HepG2 (cell line): ENCODE data around the gene WDR18. TPM values are rescaled to one million over a fixed set of nuclear protein-coding genes. Genes with fewer than 3 reads are reported as not detected.

Source experiments
- ATAC-seq: fragments of 200-7000 bp; cut with Tn5 transposase; 3 replicates; pipeline ENCODE4 v1.9.1; 2020; ENCODE audit warnings: mild to moderate bottlenecking, moderate library complexity
- BruUV-seq: library from RNA; stranded (reverse); fragments of 400-500 nt; replicated peaks from 2 replicates; lab custom pipeline; 2021; lab: Mats Ljungman, UMichigan
- CTCF ChIA-PET: fragments of 300-600 bp; formaldehyde crosslinking; extraction: SDS; loops from one replicate; lab custom pipeline; 2021; ENCODE audit warnings: low total read pairs, inconsistent platforms, low intra/inter-chr PET ratio; lab: Yijun Ruan, JAX
- POLR2A ChIA-PET: fragments of 350-600 bp; sonication (Branson Sonifier 250); formaldehyde crosslinking; loops from one replicate; lab custom pipeline; 2020; ENCODE audit warnings: antibody characterized with exemption, inconsistent platforms; lab: Yijun Ruan, JAX
- DNase-seq: peaks from one replicate; pipeline ENCODE4 v3.0.0-alpha.2; 2015; ENCODE audit warnings: low spot score
- FAIRE-seq: peaks from 3 replicates; lab custom pipeline; 2011; peaks lifted over from hg19 to GRCh38; lab: Jason Lieb, UNC
- H2AFZ ChIP-seq: one replicate; pipeline ENCODE4 v1.6.1; 2011; ENCODE audit warnings: low read length, inconsistent platforms
- H3K27ac ChIP-seq: fragments of 300-600 bp; 3 replicates; pipeline ENCODE4 v1.8.0; 2011; ENCODE audit warnings: mixed run types, mild to moderate bottlenecking, mixed read lengths, low read length, inconsistent platforms; ENCODE audit not compliant: insufficient read depth; ENCODE audit errors: extremely low read length
- H3K27me3 ChIP-seq, 2 experiments: fragments of 200-600 bp in 1 of 2; 2 replicates in 1 of 2; 3 replicates in 1 of 2; pipeline versions ENCODE4 v1.6.0 to v1.8.0; 2011; ENCODE audit warnings: low read length in 2 of 2, mild to moderate bottlenecking in 2 of 2, moderate library complexity in 2 of 2, inconsistent platforms in 1 of 2; ENCODE audit not compliant: insufficient read depth in 2 of 2, control insufficient read depth in 1 of 2
- H3K36me3 ChIP-seq, 2 experiments: fragments of 200-600 bp in 1 of 2; replicated peaks in 1 of 2; 2 replicates in 1 of 2; 3 replicates in 1 of 2; pipeline versions ENCODE4 v1.5.1 to v1.8.0; 2011; ENCODE audit warnings: low read length in 2 of 2, inconsistent platforms in 1 of 2; ENCODE audit not compliant: insufficient read depth in 2 of 2, control insufficient read depth in 1 of 2
- H3K4me1 ChIP-seq: 2 replicates; pipeline ENCODE4 v1.5.1; 2012; ENCODE audit warnings: low read length, inconsistent platforms; ENCODE audit not compliant: insufficient read depth
- H3K4me2 ChIP-seq: 2 replicates; pipeline ENCODE4 v1.6.0; 2011; ENCODE audit warnings: low read depth, low read length, inconsistent platforms
- H3K4me3 ChIP-seq, 3 experiments: fragments of 200-600 bp in 1 of 3; sonication (generic), shearing (Covaris generic) in 1 of 3; replicated peaks in 1 of 3; 2 replicates each; pipeline ENCODE4 v1.5.1; 2011 to 2016; ENCODE audit warnings: low read length in 3 of 3, inconsistent platforms in 2 of 3, low read depth in 2 of 3, mild to moderate bottlenecking in 2 of 3, control low read depth in 1 of 3, mixed read lengths in 1 of 3; ENCODE audit not compliant: insufficient read depth in 1 of 3
- H3K79me2 ChIP-seq: one replicate; pipeline ENCODE4 v1.6.1; 2011; ENCODE audit warnings: low read length, inconsistent platforms; ENCODE audit not compliant: insufficient read depth
- H3K9ac ChIP-seq: 2 replicates; pipeline ENCODE4 v1.6.0; 2011; ENCODE audit warnings: mild to moderate bottlenecking, low read depth, low read length, inconsistent platforms; ENCODE audit not compliant: insufficient read depth
- H3K9me3 ChIP-seq: 2 replicates; pipeline ENCODE4 v1.5.1; 2012; ENCODE audit warnings: mild to moderate bottlenecking, low read length
- H4K20me1 ChIP-seq: 2 replicates; pipeline ENCODE4 v1.6.0; 2011; ENCODE audit warnings: inconsistent platforms, mild to moderate bottlenecking, low read length, moderate library complexity; ENCODE audit not compliant: insufficient read depth
- NFRKB ChIP-seq: fragments of 450-650 bp; IDR thresholded peaks from 2 replicates; pipeline ENCODE4 v1.6.1; 2017
- NR2F6 ChIP-seq, 2 experiments: IDR thresholded peaks; 2 replicates each; pipeline ENCODE4 v1.6.1; 2016; ENCODE audit warnings: antibody characterized with exemption in 1 of 2, mild to moderate bottlenecking in 1 of 2
- RCOR2 ChIP-seq: IDR thresholded peaks from 2 replicates; pipeline ENCODE4 v1.6.1; 2016; ENCODE audit warnings: missing biosample characterization, missing genetic modification reagents
- REL ChIP-seq: sonication (generic); formaldehyde crosslinking; conservative IDR thresholded peaks from 2 replicates; pipeline ENCODE4 v1.8.0; 2022; ENCODE audit warnings: mild to moderate bottlenecking, missing genetic modification reagents, moderate library complexity
- SAP130 ChIP-seq: IDR thresholded peaks from 2 replicates; pipeline ENCODE4 v1.6.1; 2016; ENCODE audit warnings: low read depth
- SIN3A ChIP-seq: IDR thresholded peaks from 2 replicates; pipeline ENCODE4 v1.6.1; 2011; ENCODE audit warnings: low read depth, mild to moderate bottlenecking, control low read depth, low read length, borderline replicate concordance
- SMARCE1 ChIP-seq: fragments of 450-650 bp; IDR thresholded peaks from 2 replicates; pipeline ENCODE4 v1.6.1; 2017; ENCODE audit warnings: borderline replicate concordance
- SOX5 ChIP-seq: IDR thresholded peaks from 2 replicates; pipeline ENCODE4 v1.6.1; 2016; ENCODE audit warnings: borderline replicate concordance
- SSRP1 ChIP-seq: IDR thresholded peaks from 2 replicates; pipeline ENCODE4 v1.6.1; 2016; ENCODE audit warnings: control low read depth
- ZNF616 ChIP-seq: sonication (generic); formaldehyde crosslinking; IDR thresholded peaks from 2 replicates; pipeline ENCODE4 v1.5.0; 2020; ENCODE audit warnings: low read depth, mild to moderate bottlenecking, missing genetic modification reagents
- WGBS: methylation state at CpG from one replicate; pipeline ENCODE4 v1.1.6; 2017; ENCODE audit warnings: low lambda C conversion rate; 5-methylcytosine and 5-hydroxymethylcytosine counted together
- in situ Hi-C: cut with HindIII; loops from 2 replicates; pipeline ENCODE4 v1.10.0; 2017; ENCODE audit warnings: low pct_unique_long_range_greater_than_20kb; ENCODE audit not compliant: extremely low pct_ligation_motif_present
- intact Hi-C: fragments of 100-400 bp; cut with micrococcal nuclease; formaldehyde crosslinking; loops from one replicate; pipeline ENCODE4 v1.10.0; 2022; ENCODE audit not compliant: unreplicated experiment
- polyA plus RNA-seq, 8 experiments: library from polyadenylated mRNA; depleted of rRNA in 3 of 8; stranded (reverse) in 7 of 8; unstranded in 1 of 8; fragments of >200 nt; fragmentation: Illumina TruSeq in 4 of 8; extraction: Trizol in 4 of 8; gene quantifications; 2 replicates each; pipeline versions ENCODE4 v1.2.1 to v1.2.3, GENCODE V29; 2011 to 2016; ENCODE audit warnings: low read depth in 4 of 8, missing spikeins in 1 of 8, mixed read lengths in 1 of 8; ENCODE audit not compliant: insufficient read depth in 1 of 8
- total RNA-seq, 5 experiments: library from RNA; depleted of rRNA; stranded (reverse); fragments of >200 nt; fragmentation: Illumina TruSeq; extraction: Trizol; gene quantifications; 2 replicates each; pipeline ENCODE4 v1.2.3, GENCODE V29; 2016; ENCODE audit warnings: low read depth in 1 of 5
- TF ChIP-seq, protein P1 (sequence below): sonication (generic); formaldehyde crosslinking; IDR thresholded peaks from 2 replicates; pipeline ENCODE4 v1.4.0; 2020; ENCODE audit warnings: missing genetic modification reagents
- TF ChIP-seq, protein P2 (sequence below): sonication (generic); formaldehyde crosslinking; IDR thresholded peaks from 2 replicates; pipeline ENCODE4 v1.4.0; 2020; ENCODE audit warnings: missing genetic modification reagents, mild to moderate bottlenecking, borderline replicate concordance
- TF ChIP-seq, protein P3 (sequence below): sonication (generic); formaldehyde crosslinking; IDR thresholded peaks from 2 replicates; pipeline ENCODE4 v1.5.0; 2020; ENCODE audit warnings: mild to moderate bottlenecking, missing genetic modification reagents
- TF ChIP-seq, protein P4 (sequence below): sonication (generic); formaldehyde crosslinking; IDR thresholded peaks from 2 replicates; pipeline ENCODE4 v1.4.0; 2020; ENCODE audit warnings: low read depth, missing genetic modification reagents

Gene WDR18
- total and polyA plus RNA-seq, 2 of the 13 experiments (the other 11 are each of a cell fraction or from before 2014, with no cell fraction given): 36.4 to 47.6 TPM

DNA sequence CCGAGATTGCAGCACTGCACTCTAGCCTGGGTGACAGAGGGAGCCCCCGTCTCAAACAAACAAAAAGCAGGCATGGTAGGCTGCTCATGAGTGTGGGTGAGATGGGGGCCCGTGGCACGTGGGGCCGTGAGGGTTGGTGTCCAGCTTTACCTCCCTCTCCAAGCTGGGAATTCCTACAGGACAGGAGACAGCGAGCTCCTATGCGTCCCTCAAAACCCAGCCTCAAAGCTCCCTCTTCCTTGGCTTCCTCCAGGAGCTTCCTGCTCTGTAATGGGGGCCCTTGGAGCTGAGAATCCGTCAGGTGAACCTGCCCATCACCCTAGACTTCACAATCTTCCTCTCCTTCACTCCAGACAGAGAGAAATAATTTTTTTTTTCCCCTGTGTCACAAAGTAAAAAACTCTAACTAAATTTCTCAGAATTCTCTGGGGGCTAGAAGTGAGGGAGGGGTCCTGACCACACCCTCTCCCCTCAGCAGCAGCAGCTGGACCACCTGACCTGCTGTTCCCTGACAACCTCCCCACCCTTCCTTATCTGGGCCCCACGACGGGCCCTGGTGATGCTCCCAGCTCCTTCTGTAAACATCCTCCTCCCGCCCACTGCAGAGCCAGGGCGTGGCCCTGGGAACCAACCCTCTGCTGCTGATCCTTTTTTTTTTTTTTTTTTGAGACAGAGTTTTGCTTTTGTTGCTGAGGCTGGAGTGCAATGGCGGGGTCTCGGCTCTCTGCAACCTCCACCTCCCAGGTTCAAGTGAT is 22.1 kb upstream of the WDR18 start:
- intact Hi-C loops (no loop called here), in situ Hi-C loops (loop anchor here (5.0 kb wide), 1 partner anchor 35 kb away; the partner anchor contains the start of gene ARID3A)
- CTCF ChIA-PET: interaction anchor here (1.8 kb wide), 1 partner anchor 40 kb away, joined by 4 read pairs; no protein-coding TSS in a partner anchor
- ATAC-seq: no peak
- no peak for FAIRE-seq
- 48% methylated on average over 9 of the region's 14 CpGs for WGBS
- peak; percentile 20 for DNase-seq
- peaks cover 22 to 56% of the 10 kb centered on the region in 2 experiments; a peak in 4 of 5 replicates for H3K36me3 ChIP-seq
- H3K4me2 ChIP-seq: peak overlapping the region; percentile 77; the same call in 1 of the 2 replicates
- H3K4me3 ChIP-seq: no peak overlapping the region; a peak in 1 of 6 replicates
- peak overlapping the region; percentile 51; the same call in 1 of the 2 replicates for H3K9ac ChIP-seq
- H3K9me3 ChIP-seq: no peaks in the 10 kb centered on the region
- H3K27ac ChIP-seq: peak overlapping the region; percentile 74
- H4K20me1 ChIP-seq: no peaks in the 10 kb centered on the region
- no TSS peak for BruUV-seq
- no peak overlapping the region for H2AFZ ChIP-seq
- H3K27me3 ChIP-seq: no peaks in the 10 kb centered on the region
- H3K79me2 ChIP-seq: peaks cover 41% of the 10 kb centered on the region
- POLR2A ChIA-PET: interaction anchor here (0.6 to 4.6 kb wide), 9 partner anchors 9 to 38 kb away, joined by 3 to 49 read pairs (median 6); partner anchors contain the start of gene WDR18
- peaks cover 59% of the 10 kb centered on the region for H3K4me1 ChIP-seq
- TF ChIP-seq SAP130 (CRISPR knock-in tag) (peak; percentile 49), ZNF616 (no peak), SOX5 (no peak), RCOR2 (CRISPR knock-in tag) (0 out of 2 replicates have a peak, but pooled peaks have one; percentile 18), SSRP1 (CRISPR knock-in tag) (peak; percentile 35; the same call in 1 of the 2 replicates), REL (CRISPR knock-in tag) (no peak), NFRKB (no peak), SIN3A (peak; percentile 44; the same call in 1 of the 2 replicates), SMARCE1 (no peak), NR2F6 (IDR thresholded peaks at IDR 0.05) (no peak), NR2F6 (CRISPR knock-in tag; IDR thresholded peaks at IDR 0.05) (0 out of 2 replicates have a peak, but pooled peaks have one; percentile 15)
- TF ChIP-seq, protein P1, sequence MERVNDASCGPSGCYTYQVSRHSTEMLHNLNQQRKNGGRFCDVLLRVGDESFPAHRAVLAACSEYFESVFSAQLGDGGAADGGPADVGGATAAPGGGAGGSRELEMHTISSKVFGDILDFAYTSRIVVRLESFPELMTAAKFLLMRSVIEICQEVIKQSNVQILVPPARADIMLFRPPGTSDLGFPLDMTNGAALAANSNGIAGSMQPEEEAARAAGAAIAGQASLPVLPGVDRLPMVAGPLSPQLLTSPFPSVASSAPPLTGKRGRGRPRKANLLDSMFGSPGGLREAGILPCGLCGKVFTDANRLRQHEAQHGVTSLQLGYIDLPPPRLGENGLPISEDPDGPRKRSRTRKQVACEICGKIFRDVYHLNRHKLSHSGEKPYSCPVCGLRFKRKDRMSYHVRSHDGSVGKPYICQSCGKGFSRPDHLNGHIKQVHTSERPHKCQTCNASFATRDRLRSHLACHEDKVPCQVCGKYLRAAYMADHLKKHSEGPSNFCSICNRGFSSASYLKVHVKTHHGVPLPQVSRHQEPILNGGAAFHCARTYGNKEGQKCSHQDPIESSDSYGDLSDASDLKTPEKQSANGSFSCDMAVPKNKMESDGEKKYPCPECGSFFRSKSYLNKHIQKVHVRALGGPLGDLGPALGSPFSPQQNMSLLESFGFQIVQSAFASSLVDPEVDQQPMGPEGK (CRISPR knock-in tag): peak; percentile 69
- TF ChIP-seq, protein P2, sequence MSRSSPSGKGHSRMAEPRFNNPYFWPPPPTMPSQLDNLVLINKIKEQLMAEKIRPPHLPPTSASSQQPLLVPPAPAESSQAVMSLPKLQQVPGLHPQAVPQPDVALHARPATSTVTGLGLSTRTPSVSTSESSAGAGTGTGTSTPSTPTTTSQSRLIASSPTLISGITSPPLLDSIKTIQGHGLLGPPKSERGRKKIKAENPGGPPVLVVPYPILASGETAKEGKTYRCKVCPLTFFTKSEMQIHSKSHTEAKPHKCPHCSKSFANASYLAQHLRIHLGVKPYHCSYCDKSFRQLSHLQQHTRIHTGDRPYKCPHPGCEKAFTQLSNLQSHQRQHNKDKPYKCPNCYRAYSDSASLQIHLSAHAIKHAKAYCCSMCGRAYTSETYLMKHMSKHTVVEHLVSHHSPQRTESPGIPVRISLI (CRISPR knock-in tag): peak; percentile 71; the same call in 1 of the 2 replicates
- TF ChIP-seq, protein P3, sequence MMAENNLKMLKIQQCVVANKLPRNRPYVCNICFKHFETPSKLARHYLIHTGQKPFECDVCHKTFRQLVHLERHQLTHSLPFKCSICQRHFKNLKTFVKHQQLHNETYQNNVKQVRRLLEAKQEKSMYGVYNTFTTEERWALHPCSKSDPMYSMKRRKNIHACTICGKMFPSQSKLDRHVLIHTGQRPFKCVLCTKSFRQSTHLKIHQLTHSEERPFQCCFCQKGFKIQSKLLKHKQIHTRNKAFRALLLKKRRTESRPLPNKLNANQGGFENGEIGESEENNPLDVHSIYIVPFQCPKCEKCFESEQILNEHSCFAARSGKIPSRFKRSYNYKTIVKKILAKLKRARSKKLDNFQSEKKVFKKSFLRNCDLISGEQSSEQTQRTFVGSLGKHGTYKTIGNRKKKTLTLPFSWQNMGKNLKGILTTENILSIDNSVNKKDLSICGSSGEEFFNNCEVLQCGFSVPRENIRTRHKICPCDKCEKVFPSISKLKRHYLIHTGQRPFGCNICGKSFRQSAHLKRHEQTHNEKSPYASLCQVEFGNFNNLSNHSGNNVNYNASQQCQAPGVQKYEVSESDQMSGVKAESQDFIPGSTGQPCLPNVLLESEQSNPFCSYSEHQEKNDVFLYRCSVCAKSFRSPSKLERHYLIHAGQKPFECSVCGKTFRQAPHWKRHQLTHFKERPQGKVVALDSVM (CRISPR knock-in tag): no peak
- TF ChIP-seq, protein P4, sequence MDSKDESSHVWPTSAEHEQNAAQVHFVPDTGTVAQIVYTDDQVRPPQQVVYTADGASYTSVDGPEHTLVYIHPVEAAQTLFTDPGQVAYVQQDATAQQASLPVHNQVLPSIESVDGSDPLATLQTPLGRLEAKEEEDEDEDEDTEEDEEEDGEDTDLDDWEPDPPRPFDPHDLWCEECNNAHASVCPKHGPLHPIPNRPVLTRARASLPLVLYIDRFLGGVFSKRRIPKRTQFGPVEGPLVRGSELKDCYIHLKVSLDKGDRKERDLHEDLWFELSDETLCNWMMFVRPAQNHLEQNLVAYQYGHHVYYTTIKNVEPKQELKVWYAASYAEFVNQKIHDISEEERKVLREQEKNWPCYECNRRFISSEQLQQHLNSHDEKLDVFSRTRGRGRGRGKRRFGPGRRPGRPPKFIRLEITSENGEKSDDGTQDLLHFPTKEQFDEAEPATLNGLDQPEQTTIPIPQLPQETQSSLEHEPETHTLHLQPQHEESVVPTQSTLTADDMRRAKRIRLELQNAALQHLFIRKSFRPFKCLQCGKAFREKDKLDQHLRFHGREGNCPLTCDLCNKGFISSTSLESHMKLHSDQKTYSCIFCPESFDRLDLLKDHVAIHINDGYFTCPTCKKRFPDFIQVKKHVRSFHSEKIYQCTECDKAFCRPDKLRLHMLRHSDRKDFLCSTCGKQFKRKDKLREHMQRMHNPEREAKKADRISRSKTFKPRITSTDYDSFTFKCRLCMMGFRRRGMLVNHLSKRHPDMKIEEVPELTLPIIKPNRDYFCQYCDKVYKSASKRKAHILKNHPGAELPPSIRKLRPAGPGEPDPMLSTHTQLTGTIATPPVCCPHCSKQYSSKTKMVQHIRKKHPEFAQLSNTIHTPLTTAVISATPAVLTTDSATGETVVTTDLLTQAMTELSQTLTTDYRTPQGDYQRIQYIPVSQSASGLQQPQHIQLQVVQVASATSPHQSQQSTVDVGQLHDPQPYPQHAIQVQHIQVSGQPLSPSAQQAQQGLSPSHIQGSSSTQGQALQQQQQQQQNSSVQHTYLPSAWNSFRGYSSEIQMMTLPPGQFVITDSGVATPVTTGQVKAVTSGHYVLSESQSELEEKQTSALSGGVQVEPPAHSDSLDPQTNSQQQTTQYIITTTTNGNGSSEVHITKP (CRISPR knock-in tag): no peak
